Left lobe of liver (tissue), 2 donors: ENCODE data around the gene IGSF8. TPM values are rescaled to one million over a fixed set of nuclear protein-coding genes. Genes with fewer than 3 reads are reported as not detected.

Experiments
- ATAC-seq: fragments of 200-7000 bp; cut with Tn5 transposase; one replicate; pipeline ENCODE4 v1.9.1; 2020; ENCODE audit warnings: mild to moderate bottlenecking, moderate library complexity
- DNase-seq: peaks from one replicate; pipeline ENCODE4 v3.0.0-alpha.2; 2020; ENCODE audit warnings: low spot score
- total RNA-seq: library from RNA; stranded (reverse); gene quantifications from one replicate; pipeline ENCODE4 v1.2.1, GENCODE V29; 2021
- donor health status: DM: no; HTN: no; CAD: no; lungs with moderate emphysema.
- donor health status: DM: no; HTN: yes; CAD: no.

IGSF8 gene
- total RNA-seq, result 54.5 TPM

- DNase-seq, result peak; percentile 93
- peak; percentile 71 for ATAC-seq
Observed at GRCh38 chr1:160097911-160098851, at the start of gene IGSF8. Gene IGSF8, minus strand, starts transcription at chr1:160098619. Its CDS starts 147 bp downstream, at chr1:160098472.

- ATAC-seq (no peak), DNase-seq (no peak)
Observed at GRCh38 chr1:160148121-160148520, 49.7 kb upstream of the IGSF8 start.

DNA sequence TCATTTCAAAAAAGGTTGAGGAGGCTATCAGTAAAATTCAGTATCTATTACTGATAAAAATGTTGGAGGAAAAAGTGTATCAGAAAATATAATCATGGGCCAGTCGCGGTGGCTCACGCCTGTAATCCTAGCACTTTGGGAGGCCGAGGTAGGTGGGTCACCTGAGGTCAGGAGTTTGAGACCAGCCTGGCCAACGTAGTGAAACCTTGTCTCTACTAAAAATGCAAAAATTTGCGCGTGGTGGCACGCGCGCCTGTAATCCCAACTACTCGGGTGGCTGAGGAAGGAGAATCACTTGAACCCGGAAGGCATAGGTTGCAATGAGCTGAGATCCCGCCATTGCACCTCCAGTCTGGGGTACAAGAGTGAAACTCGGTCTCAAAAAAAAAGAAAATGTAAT is 47.7 kb upstream of the IGSF8 start:
- ATAC-seq (no peak), DNase-seq (no peak)

DNA sequence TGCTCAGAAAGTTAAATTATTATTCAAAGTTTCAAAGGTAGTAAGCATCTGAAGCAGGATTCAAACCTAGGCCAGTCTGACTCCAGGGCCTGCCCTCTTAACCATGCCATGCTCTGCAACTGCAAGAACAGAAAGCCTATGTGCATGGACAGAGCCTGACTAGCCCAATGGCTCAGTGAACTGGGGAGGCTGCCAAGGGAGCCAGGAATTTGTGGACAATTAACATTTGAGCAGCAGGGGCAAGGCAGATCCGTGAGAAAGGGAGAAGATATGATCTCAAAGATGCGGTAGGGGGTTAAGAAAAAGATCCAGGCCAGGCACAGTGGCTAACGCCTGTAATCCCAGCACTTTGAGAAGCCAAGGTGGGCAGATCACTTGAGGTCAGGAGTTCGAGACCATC is 46.5 kb upstream of the IGSF8 start:
- DNase-seq (no peak), ATAC-seq (no peak)

- ATAC-seq, result peak; percentile 34
- no peak for DNase-seq
Observed at GRCh38 chr1:160143695-160144094, 45.3 kb upstream of the IGSF8 start.

- DNase-seq (no peak), ATAC-seq (no peak)
Observed at GRCh38 chr1:160139840-160140239, 41.4 kb upstream of the IGSF8 start.

DNA sequence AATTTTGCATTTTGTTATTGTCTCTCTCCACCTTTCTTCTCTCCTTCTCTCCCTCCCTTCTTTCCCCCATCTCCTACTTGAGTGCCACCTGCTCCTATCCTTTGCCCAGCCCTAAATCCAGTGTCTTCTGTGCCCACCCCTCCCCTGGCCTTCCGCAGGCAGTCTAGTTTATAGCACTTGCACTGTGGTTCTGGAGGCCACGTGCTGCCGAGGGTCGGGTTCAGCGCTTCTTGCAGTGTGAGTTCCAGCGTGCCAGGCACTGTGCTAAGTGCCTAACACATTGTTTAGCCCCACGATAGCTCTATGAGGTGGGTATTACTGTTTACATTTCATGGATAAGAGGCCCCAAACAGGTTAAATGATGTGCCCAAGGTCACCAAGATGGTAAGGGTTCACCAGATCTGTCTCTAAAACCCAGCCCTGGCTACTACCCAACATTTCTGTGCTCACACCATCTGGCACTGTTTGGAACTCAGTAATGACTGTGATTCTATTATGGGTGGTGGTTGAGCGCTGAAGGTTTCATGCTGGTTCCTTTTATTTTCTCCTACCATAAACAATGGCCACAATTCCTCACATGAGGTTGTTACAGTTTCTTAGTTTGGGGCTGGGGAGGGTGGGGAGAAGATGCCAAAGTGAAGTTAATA is 38.9 kb upstream of the IGSF8 start:
- ATAC-seq, result no peak

DNA sequence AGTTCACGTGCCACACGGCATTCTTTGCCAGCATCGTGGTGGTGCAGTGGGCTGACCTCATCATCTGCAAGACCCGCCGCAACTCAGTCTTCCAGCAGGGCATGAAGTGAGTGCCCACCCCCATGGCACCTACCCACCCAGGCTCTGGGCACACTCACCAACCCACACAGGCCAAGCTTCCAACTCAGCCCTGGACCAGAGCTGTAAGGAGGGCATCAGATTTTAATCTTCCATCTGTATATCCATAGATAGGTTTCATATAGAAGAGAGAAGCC is 38.4 kb upstream of the IGSF8 start:
- no peak for ATAC-seq
- no peak for DNase-seq

More for the DNA sequence above, 38.9 kb upstream of the IGSF8 start:
- DNase-seq, result no peak

DNA sequence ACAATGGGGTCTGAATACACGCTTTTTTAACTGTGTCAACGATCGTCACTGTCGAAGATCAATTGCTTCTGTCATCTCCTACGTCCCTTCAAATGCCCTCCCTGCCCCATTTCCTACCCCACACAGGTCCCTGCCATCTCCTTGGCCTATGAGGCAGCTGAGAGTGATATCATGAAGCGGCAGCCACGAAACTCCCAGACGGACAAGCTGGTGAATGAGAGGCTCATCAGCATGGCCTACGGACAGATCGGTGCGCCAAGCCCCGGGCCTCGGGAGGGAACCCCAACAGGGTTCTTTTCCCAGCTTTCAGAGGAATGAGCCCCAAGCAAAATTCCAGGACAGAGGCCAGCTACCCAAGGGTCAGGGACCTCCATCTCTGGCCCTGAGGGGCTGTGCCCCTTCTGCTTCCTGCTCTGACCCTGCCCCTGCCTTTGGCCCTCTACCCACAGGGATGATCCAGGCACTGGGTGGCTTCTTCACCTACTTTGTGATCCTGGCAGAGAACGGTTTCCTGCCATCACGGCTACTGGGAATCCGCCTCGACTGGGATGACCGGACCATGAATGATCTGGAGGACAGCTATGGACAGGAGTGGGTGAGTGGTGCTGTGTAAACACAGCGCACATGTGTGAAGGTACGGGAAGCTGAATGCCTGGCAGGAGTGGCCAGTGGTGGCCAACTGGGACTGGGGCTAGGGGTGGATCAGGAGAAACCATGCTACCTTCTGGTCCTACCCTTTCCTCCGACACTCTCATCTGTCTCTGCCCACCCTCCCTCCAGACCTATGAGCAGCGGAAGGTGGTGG is 37.9 kb upstream of the IGSF8 start:
- ATAC-seq (no peak), DNase-seq (no peak)

GRCh38 chr1:160134791-160135572 is 36.6 kb upstream of the IGSF8 start:
- no peak for DNase-seq
- no peak for ATAC-seq

DNA sequence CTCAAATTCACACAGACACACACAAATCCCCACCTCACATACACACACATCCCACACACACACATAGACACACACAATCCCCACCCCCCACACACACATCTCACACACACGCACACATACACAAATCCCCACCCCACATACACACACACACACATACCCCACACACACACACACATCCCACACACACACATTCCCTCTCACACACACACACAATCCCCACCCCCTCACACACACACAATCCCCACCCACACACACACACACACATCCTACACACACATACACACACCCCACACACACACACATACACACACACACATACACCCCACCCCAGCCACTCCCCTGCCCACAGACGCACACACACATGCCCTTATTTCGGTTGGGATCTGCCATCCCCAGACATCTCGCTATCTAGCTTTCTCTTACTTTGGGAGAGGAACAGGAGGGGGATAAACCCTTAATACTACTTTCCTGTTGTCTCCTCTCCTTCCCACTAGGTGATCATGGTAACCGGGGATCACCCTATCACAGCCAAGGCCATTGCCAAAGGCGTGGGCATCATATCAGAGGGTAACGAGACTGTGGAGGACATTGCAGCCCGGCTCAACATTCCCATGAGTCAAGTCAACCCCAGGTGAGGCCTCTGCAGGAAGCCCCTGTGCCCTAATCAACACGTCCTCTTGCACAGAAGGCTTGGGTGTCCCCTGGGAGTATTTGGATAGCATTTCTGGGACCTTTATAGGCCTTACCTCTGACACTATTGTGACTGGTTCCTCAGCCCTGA is 35.8 kb upstream of the IGSF8 start:
- ATAC-seq (no peak), DNase-seq (no peak)

GRCh38 chr1:160131803-160132565 is 33.6 kb upstream of the IGSF8 start:
- peak; percentile 73 for ATAC-seq
- DNase-seq, result no peak

DNA sequence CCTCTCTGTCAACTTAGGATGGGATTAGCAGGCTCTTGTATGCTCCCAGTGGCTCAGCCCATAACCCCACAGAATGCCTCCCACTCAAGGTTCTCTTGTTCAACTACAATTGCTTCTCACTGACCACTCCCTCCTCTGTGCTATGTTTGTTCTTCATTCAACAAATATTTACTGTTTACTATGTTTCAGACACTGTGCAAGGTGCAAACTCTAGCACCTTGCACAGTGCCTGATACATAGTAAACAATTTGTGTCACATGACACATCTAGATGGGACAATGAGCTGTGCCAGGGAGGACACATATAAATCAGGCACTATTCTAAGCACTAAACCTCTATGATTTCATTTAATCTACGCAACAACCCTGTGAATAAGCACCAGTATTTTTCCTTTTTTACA is 32.5 kb upstream of the IGSF8 start:
- ATAC-seq, result no peak

DNA sequence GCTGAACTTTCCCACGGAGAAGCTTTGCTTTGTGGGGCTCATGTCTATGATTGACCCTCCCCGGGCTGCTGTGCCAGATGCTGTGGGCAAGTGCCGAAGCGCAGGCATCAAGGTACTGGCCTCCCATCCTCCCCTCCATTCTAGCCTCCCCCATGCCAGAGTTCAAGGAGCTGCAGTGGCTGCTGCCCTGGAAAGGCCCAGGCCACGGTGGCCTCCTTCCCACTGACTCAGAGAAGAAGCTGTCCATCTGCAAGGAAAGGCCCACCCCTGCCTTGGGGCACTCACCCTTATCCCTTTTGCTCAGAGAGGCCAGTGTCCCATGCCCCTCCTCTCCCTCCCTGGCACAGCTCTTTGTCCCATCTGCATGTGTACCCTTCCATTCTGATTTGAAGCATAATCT is 32.1 kb upstream of the IGSF8 start:
- DNase-seq, result no peak
- no peak for ATAC-seq

More for the DNA sequence above, 32.5 kb upstream of the IGSF8 start:
- no peak for DNase-seq

GRCh38 chr1:160129966-160130365 is 31.5 kb upstream of the IGSF8 start:
- ATAC-seq (no peak), DNase-seq (no peak)

- DNase-seq (no peak), ATAC-seq (no peak)
Observed at GRCh38 chr1:160129558-160129957, 31.1 kb upstream of the IGSF8 start.

DNA sequence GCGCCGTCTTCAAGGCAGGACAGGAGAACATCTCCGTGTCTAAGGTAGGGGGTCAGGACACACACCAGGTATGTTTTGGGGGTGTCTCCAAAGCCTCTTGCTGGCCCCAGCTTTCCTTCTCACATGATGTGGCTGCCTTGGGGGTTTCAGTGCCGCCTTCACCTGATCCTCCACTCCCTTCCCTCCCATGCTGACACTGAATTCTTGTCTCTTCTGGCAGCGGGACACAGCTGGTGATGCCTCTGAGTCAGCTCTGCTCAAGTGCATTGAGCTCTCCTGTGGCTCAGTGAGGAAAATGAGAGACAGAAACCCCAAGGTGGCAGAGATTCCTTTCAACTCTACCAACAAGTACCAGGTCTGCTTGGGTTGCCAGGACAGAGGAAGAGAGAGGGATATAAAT is 30.6 kb upstream of the IGSF8 start:
- no peak for DNase-seq

GRCh38 chr1:160128636-160129035 is 30.2 kb upstream of the IGSF8 start:
- DNase-seq, result no peak
- ATAC-seq, result no peak

More for the DNA sequence above, 30.6 kb upstream of the IGSF8 start:
- ATAC-seq, result no peak

DNA sequence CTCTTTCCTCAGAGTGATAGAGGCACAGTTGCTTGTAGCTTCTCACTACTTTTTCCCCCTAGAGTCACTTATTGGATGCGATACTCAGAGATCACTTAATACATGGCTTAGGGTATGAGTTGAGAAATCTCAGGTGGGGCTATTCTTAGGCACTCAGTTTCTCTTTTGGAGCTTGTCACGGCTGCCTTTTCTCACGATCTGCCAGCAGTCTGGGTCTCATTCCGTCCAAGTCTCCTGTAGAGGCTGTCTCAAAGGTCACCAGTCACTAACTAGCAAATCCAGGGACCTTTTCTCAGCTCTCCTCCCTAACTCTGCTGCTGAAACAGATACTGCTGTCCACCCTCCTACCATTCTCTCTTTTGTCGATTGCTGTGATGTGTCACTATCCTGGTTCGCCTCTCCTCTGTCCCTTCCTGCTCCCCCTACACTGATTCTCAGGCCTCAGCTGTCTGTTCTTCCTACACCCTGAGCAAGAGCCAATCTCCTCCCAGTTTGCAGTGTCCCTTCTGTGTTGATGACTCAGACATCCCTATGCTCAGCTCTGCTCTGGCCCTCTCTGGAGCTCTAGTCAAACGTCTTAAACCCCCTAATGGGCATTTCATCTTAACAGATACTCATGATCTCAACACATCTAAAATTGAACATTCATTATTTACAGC is 29.6 kb upstream of the IGSF8 start:
- DNase-seq, result no peak

More for the DNA sequence above, 29.6 kb upstream of the IGSF8 start:
- ATAC-seq, result no peak
